Measurements from ENCODE around the gene BLOC1S1. TPM values are rescaled to one million over a fixed set of nuclear protein-coding genes. Genes with fewer than 3 reads are reported as not detected.

The BLOC1S1 gene
- total and polyA plus RNA-seq, 9 of the 15 experiments (the other 6 are each of a cell fraction or from before 2014, with no cell fraction given): 75.2 to 161 (median 98.8) TPM

DNA sequence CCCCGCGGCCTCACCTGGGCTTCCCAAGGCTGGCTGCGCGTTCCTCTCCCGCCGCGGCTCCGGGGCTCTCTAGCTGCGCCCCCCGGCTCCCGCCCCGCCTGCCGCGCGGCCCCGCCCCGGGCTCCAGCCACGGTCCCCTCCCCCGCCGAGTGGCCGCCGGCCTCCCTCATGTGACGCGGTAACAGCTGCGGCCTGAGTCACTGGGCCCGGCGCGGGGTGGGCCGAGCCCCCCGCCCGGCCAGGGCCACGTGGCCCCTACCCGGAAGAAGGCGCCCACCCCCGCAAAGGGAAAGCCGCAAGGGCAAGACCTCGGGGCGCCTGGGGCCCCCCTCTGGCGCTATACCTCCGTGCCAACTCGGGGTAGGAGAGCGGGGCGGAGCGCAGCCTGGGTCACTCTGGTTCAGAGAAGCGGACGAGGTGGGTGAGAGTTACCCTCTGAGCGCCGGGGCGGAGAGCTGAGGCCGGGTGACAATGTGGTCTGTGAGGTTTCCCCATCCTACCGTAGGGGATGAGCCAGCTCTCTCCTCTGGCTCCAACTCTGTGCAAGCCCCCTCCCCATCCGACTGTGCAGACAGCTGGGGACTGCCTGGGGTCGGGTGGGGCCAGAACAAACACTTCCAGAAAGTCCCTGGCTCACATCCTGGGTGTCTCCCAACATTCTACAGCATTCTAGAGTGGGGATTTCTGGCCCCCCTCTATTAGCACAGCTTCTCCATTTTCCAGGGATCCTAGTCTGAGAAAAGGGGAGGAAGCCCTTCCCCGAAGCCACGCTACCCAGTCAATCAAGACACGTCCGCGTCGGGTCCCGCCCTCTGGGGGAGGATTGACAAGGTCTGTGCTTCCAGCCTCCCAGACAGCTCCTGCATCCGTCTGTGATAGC lies 13.3 kb downstream of the BLOC1S1 start, which contains the start of gene CD63 (continued):
- TF ChIP-seq SIN3A (IDR thresholded peaks at IDR 0.05; ENCODE audit: borderline replicate concordance in 2 of 2, control insufficient read depth in 1 of 2, low read depth in 2 of 2, low read length in 2 of 2) (peak; percentile 95 to 96), HDAC2 (IDR thresholded peaks at IDR 0.05) (peak; percentile 69), CTCFL (IDR thresholded peaks at IDR 0.05; ENCODE audit: borderline replicate concordance, insufficient read depth, low read depth, low read length, poor library complexity, severe bottlenecking) (no peak), SLC30A9 (CRISPR knock-in tag; IDR thresholded peaks at IDR 0.05) (no peak), NFE2 (IDR thresholded peaks at IDR 0.05; ENCODE audit: low read depth) (peak; percentile 76), PKNOX1 (IDR thresholded peaks at IDR 0.05) (peak; percentile 98), MBD2 (IDR thresholded peaks at IDR 0.05; ENCODE audit: borderline replicate concordance, low read depth) (no peak; the same call in 1 of the 2 replicates), SMC3 (conservative IDR thresholded peaks at IDR 0.05; ENCODE audit: insufficient read depth, low read depth, low read length) (no peak), GATA2 (CRISPR knock-in tag; IDR thresholded peaks at IDR 0.05) (no peak), ZFX (CRISPR knock-in tag; IDR thresholded peaks at IDR 0.05) (peak; percentile 81), ZNF384 (IDR thresholded peaks at IDR 0.05; ENCODE audit: low read depth, low read length) (no peak), LCOR (CRISPR knock-in tag; IDR thresholded peaks at IDR 0.05) (peak; percentile 63; the same call in 1 of the 2 replicates), ZMIZ1 (IDR thresholded peaks at IDR 0.05; ENCODE audit: low read depth in 2 of 2, low read length in 2 of 2) (no peak), HNRNPH1 (optimal IDR thresholded peaks at IDR 0.05; ENCODE audit: low read depth, low read length) (no peak), ZNF121 (CRISPR knock-in tag; conservative IDR thresholded peaks at IDR 0.05) (no peak), BHLHE40 (IDR thresholded peaks at IDR 0.05; ENCODE audit: low read length) (peak; percentile 77)
- TF ChIP-seq, protein P1, sequence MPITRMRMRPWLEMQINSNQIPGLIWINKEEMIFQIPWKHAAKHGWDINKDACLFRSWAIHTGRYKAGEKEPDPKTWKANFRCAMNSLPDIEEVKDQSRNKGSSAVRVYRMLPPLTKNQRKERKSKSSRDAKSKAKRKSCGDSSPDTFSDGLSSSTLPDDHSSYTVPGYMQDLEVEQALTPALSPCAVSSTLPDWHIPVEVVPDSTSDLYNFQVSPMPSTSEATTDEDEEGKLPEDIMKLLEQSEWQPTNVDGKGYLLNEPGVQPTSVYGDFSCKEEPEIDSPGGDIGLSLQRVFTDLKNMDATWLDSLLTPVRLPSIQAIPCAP (CRISPR knock-in tag; IDR thresholded peaks at IDR 0.05; ENCODE audit: borderline replicate concordance): no peak
- TF ChIP-seq, protein P2, sequence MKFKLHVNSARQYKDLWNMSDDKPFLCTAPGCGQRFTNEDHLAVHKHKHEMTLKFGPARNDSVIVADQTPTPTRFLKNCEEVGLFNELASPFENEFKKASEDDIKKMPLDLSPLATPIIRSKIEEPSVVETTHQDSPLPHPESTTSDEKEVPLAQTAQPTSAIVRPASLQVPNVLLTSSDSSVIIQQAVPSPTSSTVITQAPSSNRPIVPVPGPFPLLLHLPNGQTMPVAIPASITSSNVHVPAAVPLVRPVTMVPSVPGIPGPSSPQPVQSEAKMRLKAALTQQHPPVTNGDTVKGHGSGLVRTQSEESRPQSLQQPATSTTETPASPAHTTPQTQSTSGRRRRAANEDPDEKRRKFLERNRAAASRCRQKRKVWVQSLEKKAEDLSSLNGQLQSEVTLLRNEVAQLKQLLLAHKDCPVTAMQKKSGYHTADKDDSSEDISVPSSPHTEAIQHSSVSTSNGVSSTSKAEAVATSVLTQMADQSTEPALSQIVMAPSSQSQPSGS (CRISPR knock-in tag; IDR thresholded peaks at IDR 0.05): no peak
